Mucosa of rectum (tissue), 2 donors: ENCODE measurements around the gene CCDC197.
A peak's percentile ranks its signal among the peaks of the same experiment; 100 is the strongest.

Source experiments
- H3K27ac ChIP-seq, 2 donors: one replicate each; pipeline ENCODE4 v1.7.0; 2013; ENCODE audit warnings: inconsistent platforms in 2 of 2, low read depth in 2 of 2, low read length in 2 of 2
- H3K27me3 ChIP-seq, 2 donors: one replicate each; pipeline ENCODE4 v1.7.0; 2013; ENCODE audit warnings: low read length in 2 of 2; ENCODE audit not compliant: control insufficient read depth in 2 of 2, insufficient read depth in 2 of 2
- H3K36me3 ChIP-seq, 2 donors: one replicate each; pipeline ENCODE4 v1.7.0; 2013; ENCODE audit warnings: low read length in 2 of 2; ENCODE audit not compliant: control insufficient read depth in 2 of 2, insufficient read depth in 2 of 2
- H3K4me1 ChIP-seq, 2 donors: one replicate each; pipeline ENCODE4 v1.7.0; 2013; ENCODE audit warnings: low read length in 2 of 2, mild to moderate bottlenecking in 1 of 2; ENCODE audit not compliant: control insufficient read depth in 2 of 2, insufficient read depth in 2 of 2
- H3K4me3 ChIP-seq, 2 donors: one replicate each; pipeline ENCODE4 v1.7.0; 2013; ENCODE audit warnings: low read length in 2 of 2
- H3K9ac ChIP-seq, 2 donors: one replicate each; pipeline ENCODE4 v1.7.0; 2013; ENCODE audit warnings: low read length in 2 of 2, low read depth in 1 of 2, mild to moderate bottlenecking in 1 of 2
- H3K9me3 ChIP-seq, 2 donors: one replicate each; pipeline ENCODE4 v1.7.0; 2013; ENCODE audit warnings: low read length in 2 of 2; ENCODE audit not compliant: control insufficient read depth in 2 of 2
- donor health status: healthy.
- donor health status: Normal muscosa, but diverticular disease.

CCDC197 gene

GRCh38 chr14:94022532-94023411 lies 25.7 kb downstream of the CCDC197 start:
- H3K9ac ChIP-seq, result no peak overlapping the region
- peaks cover 0 to 6% of the 10 kb centered on the region in 2 donors for H3K4me1 ChIP-seq
- H3K4me3 ChIP-seq, result no peak overlapping the region
- no peaks in the 10 kb centered on the region for H3K36me3 ChIP-seq
- H3K27me3 ChIP-seq, result no peaks in the 10 kb centered on the region
- no peak overlapping the region for H3K27ac ChIP-seq
- no peaks in the 10 kb centered on the region for H3K9me3 ChIP-seq

GRCh38 chr14:94024549-94024948 lies 27.4 kb downstream of the CCDC197 start:
- no peaks in the 10 kb centered on the region for H3K27me3 ChIP-seq
- H3K9me3 ChIP-seq, result no peaks in the 10 kb centered on the region
- no peak overlapping the region for H3K4me3 ChIP-seq
- H3K9ac ChIP-seq, result no peak overlapping the region
- no peaks in the 10 kb centered on the region for H3K36me3 ChIP-seq
- peaks cover 3 to 6% of the 10 kb centered on the region in 2 donors for H3K4me1 ChIP-seq
- H3K27ac ChIP-seq, result no peak overlapping the region

GRCh38 chr14:94025720-94026119 lies 28.6 kb downstream of the CCDC197 start:
- no peaks in the 10 kb centered on the region for H3K36me3 ChIP-seq
- no peak overlapping the region for H3K9ac ChIP-seq
- H3K9me3 ChIP-seq, result no peaks in the 10 kb centered on the region
- peak overlapping the region; percentile 61 to 68 for H3K4me3 ChIP-seq
- peaks cover 6% of the 10 kb centered on the region in 2 donors for H3K4me1 ChIP-seq
- no peak overlapping the region for H3K27ac ChIP-seq
- H3K27me3 ChIP-seq, result no peaks in the 10 kb centered on the region

GRCh38 chr14:94026173-94026888 lies 29.2 kb downstream of the CCDC197 start, which contains the start of gene OTUB2:
OTUB2 (plus strand) TSS chr14:94026340; CDS start chr14:94026538, 198 bp downstream.
- Histone ChIP-seq H3K4me1 (peaks cover 6% of the 10 kb centered on the region in 2 donors), H3K36me3 (no peaks in the 10 kb centered on the region), H3K4me3 (peak within 1 kb of the TSS; percentile 61 to 68), H3K9me3 (no peaks in the 10 kb centered on the region), H3K27ac (no peak within 1 kb of the TSS), H3K9ac (peak within 1 kb of the TSS in 1 of 2 donors; percentile 59), H3K27me3 (no peaks in the 10 kb centered on the region)

- Histone ChIP-seq H3K27ac (no peak overlapping the region), H3K4me3 (peak overlapping the region; percentile 61 to 68), H3K9ac (no peak overlapping the region), H3K27me3 (no peaks in the 10 kb centered on the region), H3K36me3 (no peaks in the 10 kb centered on the region), H3K4me1 (peaks cover 6 to 9% of the 10 kb centered on the region in 2 donors), H3K9me3 (no peaks in the 10 kb centered on the region)
Measured at GRCh38 chr14:94026889-94027469, 29.9 kb downstream of the CCDC197 start.

- Histone ChIP-seq H3K27ac (no peak overlapping the region), H3K4me3 (no peak overlapping the region), H3K9me3 (no peaks in the 10 kb centered on the region), H3K36me3 (no peaks in the 10 kb centered on the region), H3K27me3 (no peaks in the 10 kb centered on the region), H3K4me1 (peaks cover 6 to 9% of the 10 kb centered on the region in 2 donors), H3K9ac (no peak overlapping the region)
Measured at GRCh38 chr14:94027566-94028449, 30.7 kb downstream of the CCDC197 start.

- Histone ChIP-seq H3K4me3 (no peak overlapping the region), H3K36me3 (no peaks in the 10 kb centered on the region), H3K27ac (no peak overlapping the region), H3K4me1 (peaks cover 6 to 9% of the 10 kb centered on the region in 2 donors), H3K9ac (no peak overlapping the region), H3K27me3 (no peaks in the 10 kb centered on the region), H3K9me3 (no peaks in the 10 kb centered on the region)
Measured at GRCh38 chr14:94028450-94028826, 31.3 kb downstream of the CCDC197 start.

GRCh38 chr14:94029265-94029664 lies 32.2 kb downstream of the CCDC197 start:
- no peak overlapping the region for H3K9ac ChIP-seq
- H3K9me3 ChIP-seq, result no peaks in the 10 kb centered on the region
- H3K27ac ChIP-seq, result no peak overlapping the region
- H3K27me3 ChIP-seq, result no peaks in the 10 kb centered on the region
- no peak overlapping the region for H3K4me3 ChIP-seq
- H3K36me3 ChIP-seq, result no peaks in the 10 kb centered on the region
- peaks cover 6 to 9% of the 10 kb centered on the region in 2 donors for H3K4me1 ChIP-seq

GRCh38 chr14:94029671-94030203 lies 32.6 kb downstream of the CCDC197 start:
- Histone ChIP-seq H3K27me3 (no peaks in the 10 kb centered on the region), H3K4me1 (peaks cover 6 to 9% of the 10 kb centered on the region in 2 donors), H3K4me3 (no peak overlapping the region), H3K36me3 (no peaks in the 10 kb centered on the region), H3K9ac (no peak overlapping the region), H3K27ac (no peak overlapping the region), H3K9me3 (no peaks in the 10 kb centered on the region)
